Vagina (tissue), 2 donors: Measurements from ENCODE around the gene MTPN. TPM values are rescaled to one million over a fixed set of nuclear protein-coding genes. Genes with fewer than 3 reads are reported as not detected.

Experiments used
- DNase-seq, 2 donors: peaks; one replicate each; pipeline ENCODE4 v3.0.0-alpha.2; 2017; ENCODE audit errors: extremely low spot score in 2 of 2
- H3K27ac ChIP-seq: fragments of 200-600 bp; sonication (generic); one replicate; pipeline ENCODE4 v1.5.1; 2019
- H3K27me3 ChIP-seq: fragments of 200-600 bp; sonication (generic); one replicate; pipeline ENCODE4 v1.5.1; 2019
- H3K36me3 ChIP-seq, 2 donors: fragments of 200-600 bp; sonication (generic); one replicate each; pipeline ENCODE4 v1.5.1; 2017 to 2019
- H3K4me1 ChIP-seq: fragments of 200-600 bp; sonication (generic); one replicate; pipeline ENCODE4 v1.5.1; 2019
- H3K4me3 ChIP-seq, 2 donors: fragments of 200-600 bp; sonication (generic); 1 replicate in 1 of 2; 2 replicates in 1 of 2; pipeline ENCODE4 v1.5.1; 2016 to 2019
- H3K9me3 ChIP-seq: fragments of 200-600 bp; sonication (generic); one replicate; pipeline ENCODE4 v1.5.1; 2019
- POLR2A ChIP-seq, 2 donors: fragments of 450-650 bp; IDR thresholded peaks; one replicate each; pipeline ENCODE4 v1.6.1; 2017; ENCODE audit warnings: antibody characterized with exemption in 2 of 2, mild to moderate bottlenecking in 2 of 2, moderate library complexity in 2 of 2
- POLR2AphosphoS5 ChIP-seq, 2 donors: sonication (generic); formaldehyde crosslinking; IDR thresholded peaks; one replicate each; pipeline ENCODE4 v1.9.0; 2017; ENCODE audit warnings: antibody characterized with exemption in 2 of 2, mild to moderate bottlenecking in 2 of 2, low read depth in 1 of 2; ENCODE audit not compliant: insufficient read depth in 1 of 2
- intact Hi-C: fragments of 100-400 bp; cut with DNase I; formaldehyde crosslinking; loops from one replicate; pipeline ENCODE4 v1.15.1; 2023
- total RNA-seq: library from RNA; depleted of rRNA; stranded (reverse); fragments of >200 nt; gene quantifications from one replicate; pipeline ENCODE4 v1.2.3, GENCODE V29; 2016
- TF ChIP-seq, protein P1 (sequence below), 3 experiments: fragments of 450-650 bp in 2 of 3; fragments of 200-600 bp in 1 of 3; sonication (generic) in 1 of 3; IDR thresholded peaks; one replicate each; pipeline ENCODE4 v1.5.1; 2017 to 2019; ENCODE audit warnings: antibody characterized with exemption in 3 of 3, mild to moderate bottlenecking in 2 of 3, moderate library complexity in 2 of 3

Gene MTPN
- total RNA-seq, 1 donor from 2014 or later = 55.7 TPM

DNA sequence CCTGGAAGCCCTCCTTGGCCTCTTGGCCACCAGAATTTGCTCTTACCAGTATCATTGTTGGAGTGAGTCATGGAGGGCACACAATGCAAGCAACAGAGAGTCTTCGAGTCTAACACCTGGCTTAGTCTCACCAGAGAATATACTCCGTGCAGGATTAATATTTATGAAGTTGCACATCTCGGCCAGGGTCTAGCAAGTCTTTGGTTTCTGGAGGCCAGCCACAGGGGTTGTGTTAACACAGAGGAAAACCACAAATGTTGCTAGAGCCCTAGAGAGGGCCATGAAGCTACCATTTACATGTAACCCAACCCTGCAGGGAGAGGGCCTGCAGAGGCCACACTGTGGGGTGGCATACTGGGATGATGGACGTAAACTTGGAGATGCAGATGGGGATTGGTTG, 71.8 kb downstream of the MTPN start:
- Histone ChIP-seq H3K36me3 (no peaks in the 10 kb centered on the region), H3K27me3 (no peaks in the 10 kb centered on the region), H3K4me3 (no peak overlapping the region), H3K27ac (no peak overlapping the region), H3K9me3 (no peaks in the 10 kb centered on the region), H3K4me1 (no peaks in the 10 kb centered on the region)
- intact Hi-C loops = no loop called here
- DNase-seq = no peak
- TF ChIP-seq POLR2AphosphoS5 (IDR thresholded peaks at IDR 0.05; ENCODE audit: insufficient read depth in 1 of 2, low read depth in 1 of 2) = no peak
- TF ChIP-seq POLR2A (IDR thresholded peaks at IDR 0.05) = no peak
- TF ChIP-seq, protein P1, sequence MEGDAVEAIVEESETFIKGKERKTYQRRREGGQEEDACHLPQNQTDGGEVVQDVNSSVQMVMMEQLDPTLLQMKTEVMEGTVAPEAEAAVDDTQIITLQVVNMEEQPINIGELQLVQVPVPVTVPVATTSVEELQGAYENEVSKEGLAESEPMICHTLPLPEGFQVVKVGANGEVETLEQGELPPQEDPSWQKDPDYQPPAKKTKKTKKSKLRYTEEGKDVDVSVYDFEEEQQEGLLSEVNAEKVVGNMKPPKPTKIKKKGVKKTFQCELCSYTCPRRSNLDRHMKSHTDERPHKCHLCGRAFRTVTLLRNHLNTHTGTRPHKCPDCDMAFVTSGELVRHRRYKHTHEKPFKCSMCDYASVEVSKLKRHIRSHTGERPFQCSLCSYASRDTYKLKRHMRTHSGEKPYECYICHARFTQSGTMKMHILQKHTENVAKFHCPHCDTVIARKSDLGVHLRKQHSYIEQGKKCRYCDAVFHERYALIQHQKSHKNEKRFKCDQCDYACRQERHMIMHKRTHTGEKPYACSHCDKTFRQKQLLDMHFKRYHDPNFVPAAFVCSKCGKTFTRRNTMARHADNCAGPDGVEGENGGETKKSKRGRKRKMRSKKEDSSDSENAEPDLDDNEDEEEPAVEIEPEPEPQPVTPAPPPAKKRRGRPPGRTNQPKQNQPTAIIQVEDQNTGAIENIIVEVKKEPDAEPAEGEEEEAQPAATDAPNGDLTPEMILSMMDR (IDR thresholded peaks at IDR 0.05) = no peak

DNA sequence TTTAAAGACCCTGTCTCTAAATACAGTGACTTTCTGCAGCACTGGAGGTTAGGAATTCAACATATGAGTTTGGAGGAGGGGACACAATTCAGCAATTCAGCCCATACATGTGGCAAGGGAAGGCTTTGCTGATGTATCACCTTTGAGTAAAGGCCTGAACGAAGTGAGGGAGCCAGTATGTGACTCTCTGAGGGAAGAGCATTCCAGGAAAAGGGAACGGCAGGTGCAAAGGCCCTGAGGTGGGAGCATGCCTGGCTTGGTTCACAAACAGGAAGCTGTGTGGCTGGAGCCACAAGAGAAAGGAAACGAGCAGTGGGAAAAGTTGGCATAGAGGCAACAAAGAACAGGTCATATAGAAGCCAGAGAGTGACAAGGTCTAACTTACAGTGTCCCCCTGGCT, 72.9 kb downstream of the MTPN start:
- Histone ChIP-seq H3K4me3 (no peak overlapping the region), H3K4me1 (no peaks in the 10 kb centered on the region), H3K9me3 (no peaks in the 10 kb centered on the region), H3K27me3 (no peaks in the 10 kb centered on the region), H3K27ac (no peak overlapping the region), H3K36me3 (no peaks in the 10 kb centered on the region)
- no peak for TF ChIP-seq POLR2A (IDR thresholded peaks at IDR 0.05)
- TF ChIP-seq, protein P1 (IDR thresholded peaks at IDR 0.05) = no peak
- no peak for TF ChIP-seq POLR2AphosphoS5 (IDR thresholded peaks at IDR 0.05; ENCODE audit: insufficient read depth in 1 of 2, low read depth in 1 of 2)
- intact Hi-C loops = no loop called here
- DNase-seq = no peak

DNA sequence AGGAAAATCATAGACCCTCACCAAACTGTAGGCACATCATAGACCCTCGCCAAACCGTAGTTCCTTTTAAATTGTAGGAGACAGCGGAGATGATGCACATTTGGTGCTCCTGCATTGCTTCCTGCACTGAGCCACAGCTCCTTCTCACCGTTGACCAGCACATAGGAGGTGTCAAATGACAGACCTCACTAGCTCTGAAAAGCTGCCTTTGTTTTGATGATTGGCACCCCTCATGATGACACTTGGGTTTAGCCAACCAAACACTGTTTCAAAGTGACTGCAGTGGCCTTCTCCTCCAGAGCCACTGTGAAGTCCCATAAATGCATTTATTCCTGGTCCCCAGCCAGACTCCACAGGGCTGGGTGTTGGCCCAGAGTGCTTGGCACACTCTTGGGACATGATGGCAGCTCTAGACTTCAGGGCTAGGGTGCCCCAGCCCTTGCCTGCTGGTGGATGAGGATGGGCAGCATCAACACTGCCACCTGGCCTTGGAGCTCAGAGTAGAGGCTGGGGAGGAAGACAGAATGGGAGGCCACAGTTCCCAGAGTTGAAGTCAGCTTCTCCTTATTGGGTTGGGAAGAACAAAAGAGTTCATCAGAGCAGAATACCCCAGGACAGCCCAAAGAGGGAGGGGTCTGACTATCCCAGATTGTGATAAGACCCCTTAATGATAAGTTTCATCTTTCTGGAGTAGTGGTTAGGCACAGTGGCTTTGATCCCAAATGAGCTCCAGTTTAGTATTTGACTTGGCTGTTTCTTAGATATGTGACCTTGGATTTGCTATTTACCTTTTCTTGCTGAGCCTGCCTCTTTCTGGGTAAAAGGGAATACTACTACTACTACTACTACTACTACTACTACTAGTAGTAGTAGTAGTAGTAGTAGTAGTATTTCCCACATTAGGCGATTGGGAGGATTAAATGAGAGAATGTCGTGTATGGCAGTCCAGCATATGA, 75.3 kb downstream of the MTPN start:
- Histone ChIP-seq H3K27me3 (no peaks in the 10 kb centered on the region), H3K9me3 (no peaks in the 10 kb centered on the region), H3K36me3 (no peaks in the 10 kb centered on the region), H3K4me3 (no peak overlapping the region), H3K27ac (no peak overlapping the region), H3K4me1 (no peaks in the 10 kb centered on the region)
- intact Hi-C loops = no loop called here
- DNase-seq = no peak
- TF ChIP-seq POLR2AphosphoS5 (IDR thresholded peaks at IDR 0.05; ENCODE audit: insufficient read depth in 1 of 2, low read depth in 1 of 2) = no peak
- no peak for TF ChIP-seq POLR2A (IDR thresholded peaks at IDR 0.05)
- TF ChIP-seq, protein P1 (IDR thresholded peaks at IDR 0.05) = no peak

DNA sequence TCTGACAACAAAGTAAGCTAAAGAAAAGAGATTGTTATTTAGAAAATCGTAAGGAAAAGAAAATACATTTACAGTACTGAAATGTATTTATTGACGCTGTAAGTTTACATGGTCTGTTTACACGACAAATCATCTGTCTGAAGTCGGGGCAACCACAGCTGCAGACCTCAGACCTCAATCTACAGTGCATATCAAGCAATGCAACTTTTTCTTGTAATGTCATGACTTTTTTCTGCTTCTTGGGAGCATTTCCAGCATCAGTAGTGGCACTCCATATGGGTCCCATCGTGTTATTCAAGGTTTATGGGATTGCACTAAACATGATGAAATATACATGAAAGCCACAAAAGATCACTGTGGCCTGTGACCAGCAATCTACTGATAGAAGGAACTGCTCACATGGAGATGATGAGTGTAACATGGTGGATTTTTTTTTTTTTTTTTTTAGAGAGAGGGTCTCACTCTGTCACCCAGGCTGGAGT, 77.1 kb downstream of the MTPN start:
- Histone ChIP-seq H3K9me3 (no peaks in the 10 kb centered on the region), H3K4me3 (no peak overlapping the region), H3K4me1 (no peaks in the 10 kb centered on the region), H3K27me3 (no peaks in the 10 kb centered on the region), H3K36me3 (no peaks in the 10 kb centered on the region), H3K27ac (no peak overlapping the region)
- no peak for DNase-seq
- intact Hi-C loops = no loop called here
- no peak for TF ChIP-seq POLR2AphosphoS5 (IDR thresholded peaks at IDR 0.05; ENCODE audit: insufficient read depth in 1 of 2, low read depth in 1 of 2)
- TF ChIP-seq, protein P1 (IDR thresholded peaks at IDR 0.05) = no peak
- no peak for TF ChIP-seq POLR2A (IDR thresholded peaks at IDR 0.05)
